HCT116 (cell line): ENCODE results near the gene MYLK. TPM values are rescaled to one million over a fixed set of nuclear protein-coding genes. Genes with fewer than 3 reads are reported as not detected.
"Not testable (repeated sequence)": the region's sequence is repeated elsewhere in the genome, so short reads cannot be mapped to it uniquely, and the experiment has no call there.

Source experiments
- ATAC-seq: fragments of 200-7000 bp; cut with Tn5 transposase; 2 replicates; pipeline ENCODE4 v1.9.1; 2020; ENCODE audit warnings: mild to moderate bottlenecking, moderate library complexity
- BruUV-seq: library from RNA; stranded (reverse); fragments of 400-500 nt; replicated peaks from 2 replicates; lab custom pipeline; 2021; lab: Mats Ljungman, UMichigan
- CTCF ChIA-PET: fragments of 300-600 bp; sonication (Branson Sonifier 250); formaldehyde crosslinking; loops from one replicate; lab custom pipeline; 2021; ENCODE audit warnings: antibody characterized with exemption; lab: Charles Lee
- POLR2A ChIA-PET: fragments of 300-600, 350-600 bp; sonication (Branson Sonifier 250); formaldehyde crosslinking; loops from one replicate; lab custom pipeline; 2021; ENCODE audit warnings: antibody characterized with exemption; lab: Charles Lee
- RAD21 ChIA-PET, 2 experiments: fragments of 300-600 bp; sonication (Branson Sonifier 250); formaldehyde crosslinking; loops; one replicate each; lab custom pipeline; 2023; ENCODE audit warnings: low total read pairs in 2 of 2; ENCODE audit not compliant: uncharacterized antibody in 2 of 2, unreplicated experiment in 2 of 2, low non-redundant PET in 1 of 2; lab: Charles Lee
- DNase-seq: peaks from one replicate; pipeline ENCODE4 v3.0.0-alpha.2; 2010; ENCODE audit warnings: low read depth, low spot score
- H2AFZ ChIP-seq: fragments of 200-600 bp; shearing (Covaris generic), sonication (generic); 2 replicates; pipeline ENCODE4 v1.6.1; 2017; ENCODE audit warnings: low read depth, mixed run types, mixed read lengths, antibody characterized with exemption, low read length; ENCODE audit not compliant: poor library complexity, severe bottlenecking
- H3K27ac ChIP-seq: 2 replicates; pipeline ENCODE4 v1.5.1; 2012; ENCODE audit warnings: low read depth, low read length
- H3K27me3 ChIP-seq: fragments of 200-600 bp; sonication (generic); 2 replicates; pipeline ENCODE4 v1.6.1; 2016; ENCODE audit warnings: mixed run types, low read length, mixed read lengths; ENCODE audit not compliant: insufficient read depth
- H3K36me3 ChIP-seq, 2 experiments: fragments of 200-500 bp in 1 of 2; fragments of 200-600 bp in 1 of 2; sonication (Bioruptor generic) in 1 of 2; sonication (generic) in 1 of 2; 2 replicates each; pipeline versions ENCODE4 v1.5.1 to v1.6.1; 2014 to 2016; ENCODE audit warnings: low read length in 2 of 2, inconsistent platforms in 1 of 2, mixed read lengths in 1 of 2, mixed run types in 1 of 2; ENCODE audit not compliant: insufficient read depth in 2 of 2, control insufficient read depth in 1 of 2
- H3K4me1 ChIP-seq, 2 experiments: fragments of 200-600 bp in 1 of 2; sonication (generic) in 1 of 2; 2 replicates each; pipeline versions ENCODE4 v1.5.1 to v1.6.1; 2012 to 2017; ENCODE audit warnings: low read length in 2 of 2, inconsistent platforms in 1 of 2, mild to moderate bottlenecking in 1 of 2, mixed read lengths in 1 of 2, mixed run types in 1 of 2, moderate library complexity in 1 of 2; ENCODE audit not compliant: insufficient read depth in 2 of 2, control insufficient read depth in 1 of 2
- H3K4me2 ChIP-seq: fragments of 200-600 bp; sonication (generic); 2 replicates; pipeline ENCODE4 v1.6.1; 2017; ENCODE audit warnings: mixed run types, low read length, mixed read lengths
- H3K4me3 ChIP-seq, 2 experiments: fragments of 200-600 bp in 1 of 2; sonication (generic) in 1 of 2; replicated peaks in 1 of 2; 2 replicates each; pipeline ENCODE4 v1.5.1; 2011 to 2016; ENCODE audit warnings: low read length in 2 of 2, control low read depth in 1 of 2, low read depth in 1 of 2, mild to moderate bottlenecking in 1 of 2, mixed read lengths in 1 of 2, mixed run types in 1 of 2
- H3K79me2 ChIP-seq: fragments of 200-600 bp; sonication (generic); 2 replicates; pipeline ENCODE4 v1.6.1; 2017; ENCODE audit warnings: mild to moderate bottlenecking, mixed run types, low read length, moderate library complexity, mixed read lengths; ENCODE audit not compliant: insufficient read depth
- H3K9ac ChIP-seq: fragments of 200-600 bp; sonication (generic); 2 replicates; pipeline ENCODE4 v1.6.1; 2016; ENCODE audit warnings: low read length, mixed read lengths
- H3K9me2 ChIP-seq: fragments of 200-600 bp; sonication (generic), shearing (Covaris generic); 2 replicates; pipeline ENCODE4 v1.6.1; 2017; ENCODE audit warnings: mixed run types, mild to moderate bottlenecking, moderate library complexity; ENCODE audit not compliant: insufficient read depth
- H3K9me3 ChIP-seq, 2 experiments: fragments of 200-500 bp in 1 of 2; fragments of 200-600 bp in 1 of 2; sonication (Bioruptor generic) in 1 of 2; sonication (generic) in 1 of 2; 2 replicates each; pipeline ENCODE4 v1.6.1; 2014 to 2017; ENCODE audit warnings: low read length in 2 of 2, mixed read lengths in 2 of 2, inconsistent platforms in 1 of 2, low read depth in 1 of 2, mild to moderate bottlenecking in 1 of 2, mixed run types in 1 of 2, moderate library complexity in 1 of 2; ENCODE audit not compliant: control insufficient read depth in 1 of 2, insufficient read depth in 1 of 2
- H4K20me1 ChIP-seq: fragments of 200-600 bp; sonication (generic), shearing (Covaris generic); 2 replicates; pipeline ENCODE4 v1.6.1; 2017; ENCODE audit warnings: mixed run types, mild to moderate bottlenecking, moderate library complexity; ENCODE audit not compliant: insufficient read depth
- EZH2phosphoT487 ChIP-seq: fragments of 200-600 bp; IDR thresholded peaks from 2 replicates; pipeline ENCODE4 v1.6.1; 2018; ENCODE audit warnings: antibody characterized with exemption, borderline replicate concordance
- FOSL1 ChIP-seq: IDR thresholded peaks from 2 replicates; pipeline ENCODE4 v1.6.1; 2012; ENCODE audit warnings: low read depth
- POLR2A ChIP-seq: IDR thresholded peaks from 2 replicates; pipeline ENCODE4 v1.7.0; 2011; ENCODE audit warnings: borderline replicate concordance; ENCODE audit not compliant: insufficient read depth, insufficient read length; ENCODE audit errors: extremely low read depth
- POLR2AphosphoS5 ChIP-seq: IDR thresholded peaks from 2 replicates; pipeline ENCODE4 v1.6.1; 2011; ENCODE audit warnings: mild to moderate bottlenecking, low read depth, low read length, moderate library complexity
- YY1 ChIP-seq: IDR thresholded peaks from 2 replicates; pipeline ENCODE4 v1.6.1; 2011; ENCODE audit warnings: low read length, low read depth, moderate library complexity, mild to moderate bottlenecking; ENCODE audit not compliant: insufficient replicate concordance; ENCODE audit errors: extremely low read depth
- ZFX ChIP-seq: fragments of 450-650 bp; IDR thresholded peaks from 2 replicates; pipeline ENCODE4 v1.6.1; 2017
- intact Hi-C: fragments of 100-400 bp; cut with micrococcal nuclease; formaldehyde crosslinking; loops from 2 replicates; pipeline ENCODE4 v1.10.0; 2022
- total RNA-seq: library from RNA; stranded (reverse); gene quantifications from one replicate; pipeline ENCODE4 v1.2.1, GENCODE V29; 2021; ENCODE audit not compliant: unreplicated experiment
- TF ChIP-seq, protein P1 (sequence below): IDR thresholded peaks from 2 replicates; pipeline ENCODE4 v1.6.1; 2011; ENCODE audit warnings: mild to moderate bottlenecking, low read length, moderate library complexity; ENCODE audit not compliant: insufficient replicate concordance; ENCODE audit errors: extremely low read depth
- TF ChIP-seq, protein P2 (sequence below), 3 experiments: fragments of 200-600 bp in 1 of 3; sonication (generic) in 1 of 3; IDR thresholded peaks in 2 of 3; conservative IDR thresholded peaks in 1 of 3; 2 replicates each; pipeline ENCODE4 v1.5.1; 2012 to 2017; ENCODE audit warnings: low read depth in 2 of 3, low read length in 2 of 3, antibody characterized with exemption in 1 of 3, borderline replicate concordance in 1 of 3, control low read depth in 1 of 3, mild to moderate bottlenecking in 1 of 3, mixed read lengths in 1 of 3, mixed run types in 1 of 3, moderate library complexity in 1 of 3; ENCODE audit not compliant: insufficient read depth in 1 of 3
- TF ChIP-seq, protein P3 (sequence below): IDR thresholded peaks from 2 replicates; pipeline ENCODE4 v1.6.1; 2012

Gene MYLK
- total RNA-seq, 1 experiment from 2014 or later, result 3.8 TPM

DNA sequence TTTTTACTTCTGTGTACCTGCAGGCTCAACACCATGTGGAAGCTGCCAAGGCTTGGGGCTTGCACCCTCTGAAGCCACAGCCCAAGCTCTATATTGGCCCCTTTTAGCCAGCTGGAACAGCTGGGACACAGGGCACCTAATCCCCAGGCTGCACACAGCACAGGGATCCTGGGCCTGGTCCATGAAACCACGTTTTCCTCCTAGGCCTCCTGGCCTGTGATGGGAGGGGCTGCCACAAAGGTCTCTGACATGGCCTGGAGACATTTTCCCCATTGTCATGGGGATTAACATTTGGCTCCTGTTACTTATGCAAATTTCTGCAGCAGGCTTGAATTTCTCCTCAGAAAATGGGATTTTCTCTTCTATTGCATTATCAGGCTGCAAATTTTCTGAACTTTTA is 6.9 kb upstream of the MYLK start:
- H3K27ac ChIP-seq, H3K4me3 ChIP-seq, H3K9me2 ChIP-seq, H3K4me2 ChIP-seq, H3K4me1 ChIP-seq, BruUV-seq, RAD21 ChIA-PET, H3K27me3 ChIP-seq, H4K20me1 ChIP-seq, DNase-seq, H3K9ac ChIP-seq, H3K9me3 ChIP-seq, H2AFZ ChIP-seq, H3K79me2 ChIP-seq, intact Hi-C loops, H3K36me3 ChIP-seq, ATAC-seq, CTCF ChIA-PET, POLR2A ChIA-PET: not testable (repeated sequence)

DNA sequence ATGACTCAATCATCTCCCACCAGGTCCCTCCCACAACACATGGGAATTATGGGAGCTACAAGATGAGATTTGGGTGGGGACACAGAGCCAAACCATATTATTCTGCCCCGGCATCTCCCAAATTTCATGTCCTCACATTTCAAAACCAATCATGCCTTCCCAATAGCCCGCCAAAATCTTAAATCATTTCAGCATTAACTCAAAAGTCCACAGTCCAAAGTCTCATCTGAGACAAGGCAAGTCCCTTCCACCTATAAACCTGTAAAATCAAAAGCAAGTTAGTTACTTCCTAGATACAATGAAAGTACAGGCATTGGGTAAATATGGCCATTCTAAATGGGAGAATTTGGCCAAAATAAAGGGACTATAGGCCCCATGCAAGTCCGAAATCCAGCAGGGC is 6.0 kb upstream of the MYLK start:
- H3K27ac ChIP-seq, BruUV-seq, H3K4me1 ChIP-seq, H3K79me2 ChIP-seq, H3K27me3 ChIP-seq, H3K9ac ChIP-seq, H3K9me3 ChIP-seq, CTCF ChIA-PET, H2AFZ ChIP-seq, DNase-seq, ATAC-seq, POLR2A ChIA-PET, H3K4me2 ChIP-seq, RAD21 ChIA-PET, H4K20me1 ChIP-seq, H3K36me3 ChIP-seq, H3K9me2 ChIP-seq, intact Hi-C loops, H3K4me3 ChIP-seq: not testable (repeated sequence)

DNA sequence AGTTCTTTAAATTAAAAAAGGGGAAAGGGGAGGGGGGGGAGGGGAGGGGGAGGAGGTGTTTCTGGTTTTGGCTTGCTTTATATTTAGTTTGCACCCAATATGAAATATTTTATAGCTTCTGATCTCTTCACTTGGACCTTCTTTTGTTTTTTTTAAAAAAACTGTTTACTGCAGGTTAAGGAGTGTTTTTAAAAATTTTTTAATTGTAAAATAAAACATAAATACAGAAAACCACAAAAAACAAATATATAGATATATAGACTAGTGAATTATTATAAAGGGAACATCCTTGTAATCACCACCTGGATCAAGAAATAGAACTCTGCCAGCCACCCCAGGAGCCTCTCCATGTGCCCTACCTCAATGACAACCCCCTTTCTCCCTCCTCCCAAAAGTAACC is 861 bp upstream of the MYLK start:
- Histone ChIP-seq H3K79me2 (no peaks in the 10 kb centered on the region), H3K4me1 (peaks cover 2 to 11% of the 10 kb centered on the region in 2 experiments; a peak in 3 of 4 replicates), H3K9ac (peak overlapping the region; percentile 37; the same call in 1 of the 2 replicates), H2AFZ (peak overlapping the region; percentile 87), H4K20me1 (no peaks in the 10 kb centered on the region), H3K4me3 (peak overlapping the region; percentile 51 to 62), H3K27ac (no peak overlapping the region), H3K4me2 (peak overlapping the region; percentile 95), H3K27me3 (no peaks in the 10 kb centered on the region), H3K36me3 (no peaks in the 10 kb centered on the region), H3K9me2 (no peaks in the 10 kb centered on the region), H3K9me3 (no peaks in the 10 kb centered on the region)
- CTCF ChIA-PET, result no interaction called here
- no peak for DNase-seq
- BruUV-seq, result no TSS peak
- no peak for ATAC-seq
- intact Hi-C loops, result no loop called here
- RAD21 ChIA-PET, result no interaction called here
- POLR2A ChIA-PET, result no interaction called here
- TF ChIP-seq, protein P1, sequence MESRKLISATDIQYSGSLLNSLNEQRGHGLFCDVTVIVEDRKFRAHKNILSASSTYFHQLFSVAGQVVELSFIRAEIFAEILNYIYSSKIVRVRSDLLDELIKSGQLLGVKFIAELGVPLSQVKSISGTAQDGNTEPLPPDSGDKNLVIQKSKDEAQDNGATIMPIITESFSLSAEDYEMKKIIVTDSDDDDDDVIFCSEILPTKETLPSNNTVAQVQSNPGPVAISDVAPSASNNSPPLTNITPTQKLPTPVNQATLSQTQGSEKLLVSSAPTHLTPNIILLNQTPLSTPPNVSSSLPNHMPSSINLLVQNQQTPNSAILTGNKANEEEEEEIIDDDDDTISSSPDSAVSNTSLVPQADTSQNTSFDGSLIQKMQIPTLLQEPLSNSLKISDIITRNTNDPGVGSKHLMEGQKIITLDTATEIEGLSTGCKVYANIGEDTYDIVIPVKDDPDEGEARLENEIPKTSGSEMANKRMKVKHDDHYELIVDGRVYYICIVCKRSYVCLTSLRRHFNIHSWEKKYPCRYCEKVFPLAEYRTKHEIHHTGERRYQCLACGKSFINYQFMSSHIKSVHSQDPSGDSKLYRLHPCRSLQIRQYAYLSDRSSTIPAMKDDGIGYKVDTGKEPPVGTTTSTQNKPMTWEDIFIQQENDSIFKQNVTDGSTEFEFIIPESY, result no peak
- no peak for TF ChIP-seq EZH2phosphoT487
- TF ChIP-seq, protein P2, sequence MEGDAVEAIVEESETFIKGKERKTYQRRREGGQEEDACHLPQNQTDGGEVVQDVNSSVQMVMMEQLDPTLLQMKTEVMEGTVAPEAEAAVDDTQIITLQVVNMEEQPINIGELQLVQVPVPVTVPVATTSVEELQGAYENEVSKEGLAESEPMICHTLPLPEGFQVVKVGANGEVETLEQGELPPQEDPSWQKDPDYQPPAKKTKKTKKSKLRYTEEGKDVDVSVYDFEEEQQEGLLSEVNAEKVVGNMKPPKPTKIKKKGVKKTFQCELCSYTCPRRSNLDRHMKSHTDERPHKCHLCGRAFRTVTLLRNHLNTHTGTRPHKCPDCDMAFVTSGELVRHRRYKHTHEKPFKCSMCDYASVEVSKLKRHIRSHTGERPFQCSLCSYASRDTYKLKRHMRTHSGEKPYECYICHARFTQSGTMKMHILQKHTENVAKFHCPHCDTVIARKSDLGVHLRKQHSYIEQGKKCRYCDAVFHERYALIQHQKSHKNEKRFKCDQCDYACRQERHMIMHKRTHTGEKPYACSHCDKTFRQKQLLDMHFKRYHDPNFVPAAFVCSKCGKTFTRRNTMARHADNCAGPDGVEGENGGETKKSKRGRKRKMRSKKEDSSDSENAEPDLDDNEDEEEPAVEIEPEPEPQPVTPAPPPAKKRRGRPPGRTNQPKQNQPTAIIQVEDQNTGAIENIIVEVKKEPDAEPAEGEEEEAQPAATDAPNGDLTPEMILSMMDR (IDR thresholded peaks at IDR 0.05 in 2 of 3, conservative IDR thresholded peaks at IDR 0.05 in 1 of 3; ENCODE audit: borderline replicate concordance in 1 of 3, insufficient read depth in 1 of 3, low read depth in 2 of 3, low read length in 2 of 3), result no peak
- TF ChIP-seq ZFX, result no peak
- TF ChIP-seq, protein P3, sequence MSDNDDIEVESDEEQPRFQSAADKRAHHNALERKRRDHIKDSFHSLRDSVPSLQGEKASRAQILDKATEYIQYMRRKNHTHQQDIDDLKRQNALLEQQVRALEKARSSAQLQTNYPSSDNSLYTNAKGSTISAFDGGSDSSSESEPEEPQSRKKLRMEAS, result no peak
- TF ChIP-seq POLR2AphosphoS5, result no peak
- TF ChIP-seq YY1, result no peak
- no peak for TF ChIP-seq POLR2A
- TF ChIP-seq FOSL1, result no peak
